Measurements from ENCODE around the gene POLR3A. TPM values are rescaled to one million over a fixed set of nuclear protein-coding genes. Genes with fewer than 3 reads are reported as not detected.
"Not testable (repeated sequence)": the region's sequence is repeated elsewhere in the genome, so short reads cannot be mapped to it uniquely, and the experiment has no call there.

The POLR3A gene
- total RNA-seq = 18.8 TPM

GRCh38 chr10:78029269-78030226, at the start of gene POLR3A:
Gene POLR3A (minus strand): TSS chr10:78029515. CDS start chr10:78029407, 108 bp downstream.
- Histone ChIP-seq H3K36me3 (ENCODE audit: control insufficient read depth in 3 of 3, insufficient read depth in 3 of 3, low read length in 3 of 3) (peaks cover 14 to 24% (median 17%) of the 10 kb centered on the region in 3 donors), H3K4me3 (ENCODE audit: low read length in 3 of 3) (peak within 1 kb of the TSS; percentile 93 to 98 (median 93))

GRCh38 chr10:78078539-78079330, 49.4 kb upstream of the POLR3A start:
- Histone ChIP-seq H3K4me3 (ENCODE audit: low read length in 3 of 3) (no peak overlapping the region), H3K4me1 (ENCODE audit: control insufficient read depth in 3 of 3, insufficient read depth in 3 of 3, low read length in 3 of 3) (no peaks in the 10 kb centered on the region), H3K9ac (ENCODE audit: low read depth in 1 of 3, low read length in 3 of 3) (no peak overlapping the region), H3K36me3 (ENCODE audit: control insufficient read depth in 3 of 3, insufficient read depth in 3 of 3, low read length in 3 of 3) (no peaks in the 10 kb centered on the region), H3K9me3 (ENCODE audit: control insufficient read depth in 3 of 3, low read length in 3 of 3) (no peaks in the 10 kb centered on the region), H3K27me3 (ENCODE audit: control insufficient read depth in 3 of 3, insufficient read depth in 3 of 3, low read length in 3 of 3) (no peaks in the 10 kb centered on the region), H3K27ac (ENCODE audit: low read depth, low read length) (no peak overlapping the region)

More at GRCh38 chr10:78029269-78030226, at the start of gene POLR3A:
- H3K9me3 ChIP-seq (ENCODE audit: control insufficient read depth in 3 of 3, low read length in 3 of 3) = no peaks in the 10 kb centered on the region
- H3K9ac ChIP-seq (ENCODE audit: low read depth in 1 of 3, low read length in 3 of 3) = peak within 1 kb of the TSS; percentile 95 to 97 (median 95)
- no peaks in the 10 kb centered on the region for H3K27me3 ChIP-seq (ENCODE audit: control insufficient read depth in 3 of 3, insufficient read depth in 3 of 3, low read length in 3 of 3)
- peak within 1 kb of the TSS; percentile 89 for H3K27ac ChIP-seq (ENCODE audit: low read depth, low read length)
- H3K4me1 ChIP-seq (ENCODE audit: control insufficient read depth in 3 of 3, insufficient read depth in 3 of 3, low read length in 3 of 3) = peaks cover 20 to 37% (median 25%) of the 10 kb centered on the region in 3 donors

- H3K27me3 ChIP-seq (ENCODE audit: control insufficient read depth in 3 of 3, insufficient read depth in 3 of 3, low read length in 3 of 3); H3K36me3 ChIP-seq (ENCODE audit: control insufficient read depth in 3 of 3, insufficient read depth in 3 of 3, low read length in 3 of 3); H3K27ac ChIP-seq (ENCODE audit: low read depth, low read length); H3K9ac ChIP-seq (ENCODE audit: low read depth in 1 of 3, low read length in 3 of 3); H3K4me3 ChIP-seq (ENCODE audit: low read length in 3 of 3); H3K9me3 ChIP-seq (ENCODE audit: control insufficient read depth in 3 of 3, low read length in 3 of 3); H3K4me1 ChIP-seq (ENCODE audit: control insufficient read depth in 3 of 3, insufficient read depth in 3 of 3, low read length in 3 of 3): not testable (repeated sequence)
These were observed 46.5 kb upstream of the POLR3A start for GRCh38 chr10:78075806-78076205.

GRCh38 chr10:78072504-78072903, 43.2 kb upstream of the POLR3A start:
- Histone ChIP-seq H3K9me3 (ENCODE audit: control insufficient read depth in 3 of 3, low read length in 3 of 3) (no peaks in the 10 kb centered on the region), H3K4me3 (ENCODE audit: low read length in 3 of 3) (no peak overlapping the region)

GRCh38 chr10:78071857-78072179, 42.5 kb upstream of the POLR3A start:
- no peaks in the 10 kb centered on the region for H3K9me3 ChIP-seq (ENCODE audit: control insufficient read depth in 3 of 3, low read length in 3 of 3)
- no peak overlapping the region for H3K9ac ChIP-seq (ENCODE audit: low read depth in 1 of 3, low read length in 3 of 3)
- no peak overlapping the region for H3K4me3 ChIP-seq (ENCODE audit: low read length in 3 of 3)
- H3K4me1 ChIP-seq (ENCODE audit: control insufficient read depth in 3 of 3, insufficient read depth in 3 of 3, low read length in 3 of 3) = peaks cover 0 to 10% (median 7%) of the 10 kb centered on the region in 3 donors
- H3K27me3 ChIP-seq (ENCODE audit: control insufficient read depth in 3 of 3, insufficient read depth in 3 of 3, low read length in 3 of 3) = no peaks in the 10 kb centered on the region
- H3K36me3 ChIP-seq (ENCODE audit: control insufficient read depth in 3 of 3, insufficient read depth in 3 of 3, low read length in 3 of 3) = no peaks in the 10 kb centered on the region
- H3K27ac ChIP-seq (ENCODE audit: low read depth, low read length) = no peak overlapping the region

More at GRCh38 chr10:78072504-78072903, 43.2 kb upstream of the POLR3A start:
- peaks cover 0 to 10% (median 7%) of the 10 kb centered on the region in 3 donors for H3K4me1 ChIP-seq (ENCODE audit: control insufficient read depth in 3 of 3, insufficient read depth in 3 of 3, low read length in 3 of 3)
- H3K27me3 ChIP-seq (ENCODE audit: control insufficient read depth in 3 of 3, insufficient read depth in 3 of 3, low read length in 3 of 3) = no peaks in the 10 kb centered on the region
- H3K9ac ChIP-seq (ENCODE audit: low read depth in 1 of 3, low read length in 3 of 3) = no peak overlapping the region
- H3K36me3 ChIP-seq (ENCODE audit: control insufficient read depth in 3 of 3, insufficient read depth in 3 of 3, low read length in 3 of 3) = no peaks in the 10 kb centered on the region
- H3K27ac ChIP-seq (ENCODE audit: low read depth, low read length) = no peak overlapping the region

- H3K27ac ChIP-seq (ENCODE audit: low read depth, low read length) = no peak overlapping the region
- H3K9me3 ChIP-seq (ENCODE audit: control insufficient read depth in 3 of 3, low read length in 3 of 3) = no peaks in the 10 kb centered on the region
- H3K36me3 ChIP-seq (ENCODE audit: control insufficient read depth in 3 of 3, insufficient read depth in 3 of 3, low read length in 3 of 3) = no peaks in the 10 kb centered on the region
- H3K4me3 ChIP-seq (ENCODE audit: low read length in 3 of 3) = no peak overlapping the region
- H3K4me1 ChIP-seq (ENCODE audit: control insufficient read depth in 3 of 3, insufficient read depth in 3 of 3, low read length in 3 of 3) = peaks cover 0 to 10% (median 7%) of the 10 kb centered on the region in 3 donors
- H3K9ac ChIP-seq (ENCODE audit: low read depth in 1 of 3, low read length in 3 of 3) = no peak overlapping the region
- H3K27me3 ChIP-seq (ENCODE audit: control insufficient read depth in 3 of 3, insufficient read depth in 3 of 3, low read length in 3 of 3) = no peaks in the 10 kb centered on the region
These were observed 42.0 kb upstream of the POLR3A start for GRCh38 chr10:78071140-78071856.

GRCh38 chr10:78070726-78071125, 41.4 kb upstream of the POLR3A start:
- Histone ChIP-seq H3K36me3 (ENCODE audit: control insufficient read depth in 3 of 3, insufficient read depth in 3 of 3, low read length in 3 of 3) (no peaks in the 10 kb centered on the region), H3K9me3 (ENCODE audit: control insufficient read depth in 3 of 3, low read length in 3 of 3) (no peaks in the 10 kb centered on the region), H3K27ac (ENCODE audit: low read depth, low read length) (no peak overlapping the region), H3K9ac (ENCODE audit: low read depth in 1 of 3, low read length in 3 of 3) (no peak overlapping the region), H3K4me1 (ENCODE audit: control insufficient read depth in 3 of 3, insufficient read depth in 3 of 3, low read length in 3 of 3) (peaks cover 0 to 10% (median 7%) of the 10 kb centered on the region in 3 donors), H3K27me3 (ENCODE audit: control insufficient read depth in 3 of 3, insufficient read depth in 3 of 3, low read length in 3 of 3) (no peaks in the 10 kb centered on the region), H3K4me3 (ENCODE audit: low read length in 3 of 3) (no peak overlapping the region)

- not testable (repeated sequence) for H3K27ac ChIP-seq (ENCODE audit: low read depth, low read length); H3K9me3 ChIP-seq (ENCODE audit: control insufficient read depth in 3 of 3, low read length in 3 of 3); H3K9ac ChIP-seq (ENCODE audit: low read depth in 1 of 3, low read length in 3 of 3); H3K36me3 ChIP-seq (ENCODE audit: control insufficient read depth in 3 of 3, insufficient read depth in 3 of 3, low read length in 3 of 3); H3K4me1 ChIP-seq (ENCODE audit: control insufficient read depth in 3 of 3, insufficient read depth in 3 of 3, low read length in 3 of 3); H3K4me3 ChIP-seq (ENCODE audit: low read length in 3 of 3); H3K27me3 ChIP-seq (ENCODE audit: control insufficient read depth in 3 of 3, insufficient read depth in 3 of 3, low read length in 3 of 3)
These were observed 40.7 kb upstream of the POLR3A start for GRCh38 chr10:78070064-78070463.

- H3K36me3 ChIP-seq (ENCODE audit: control insufficient read depth in 3 of 3, insufficient read depth in 3 of 3, low read length in 3 of 3) = no peaks in the 10 kb centered on the region
- H3K9ac ChIP-seq (ENCODE audit: low read depth in 1 of 3, low read length in 3 of 3) = no peak overlapping the region
- H3K4me1 ChIP-seq (ENCODE audit: control insufficient read depth in 3 of 3, insufficient read depth in 3 of 3, low read length in 3 of 3) = peaks cover 0 to 10% (median 7%) of the 10 kb centered on the region in 3 donors
- no peaks in the 10 kb centered on the region for H3K27me3 ChIP-seq (ENCODE audit: control insufficient read depth in 3 of 3, insufficient read depth in 3 of 3, low read length in 3 of 3)
- no peaks in the 10 kb centered on the region for H3K9me3 ChIP-seq (ENCODE audit: control insufficient read depth in 3 of 3, low read length in 3 of 3)
- no peak overlapping the region for H3K27ac ChIP-seq (ENCODE audit: low read depth, low read length)
- H3K4me3 ChIP-seq (ENCODE audit: low read length in 3 of 3) = no peak overlapping the region
These were observed 39.8 kb upstream of the POLR3A start for GRCh38 chr10:78069151-78069550.

All from skeletal muscle tissue (tissue), 4 donors.